ENCODE data around the gene TAS1R3.

GRCh38 chr1:1294250-1294890 is 36.7 kb upstream of the TAS1R3 start:
- no peak for TF ChIP-seq POLR2A (IDR thresholded peaks at IDR 0.05)
- TF ChIP-seq CTCF (IDR thresholded peaks at IDR 0.05), result no peak

All from lower leg skin (tissue), 3 donors.